ENCODE measurements around the gene GEN1. TPM values are rescaled to one million over a fixed set of nuclear protein-coding genes. Genes with fewer than 3 reads are reported as not detected.

The GEN1 gene
- total and polyA plus RNA-seq, 2 of the 4 experiments (the other 2 are of a cell fraction): 7.9 to 8.3 TPM

- ATAC-seq (ENCODE audit: low read depth) (no peak), DNase-seq (no peak)
- Histone ChIP-seq H2BK5ac (ENCODE audit: low read depth, low read length, poor library complexity, severe bottlenecking) (no peak overlapping the region), H3K27ac (ENCODE audit: insufficient read depth, low read length) (no peak overlapping the region), H2BK120ac (ENCODE audit: low read depth, low read length) (no peak overlapping the region), H3K4me1 (ENCODE audit: control insufficient read depth, insufficient read depth, low read length) (peaks cover 4% of the 10 kb centered on the region), H4K20me1 (ENCODE audit: insufficient read depth, low read length) (no peaks in the 10 kb centered on the region), H4K5ac (ENCODE audit: low read depth, low read length) (no peak overlapping the region), H2AFZ (replicated peaks; ENCODE audit: low read length, poor library complexity) (no peak overlapping the region), H3K9me1 (ENCODE audit: insufficient read depth, low read length) (peaks cover 7% of the 10 kb centered on the region), H3K27me3 (ENCODE audit: control insufficient read depth, insufficient read depth, low read length) (no peaks in the 10 kb centered on the region), H2AK5ac (ENCODE audit: low read depth, low read length) (no peak overlapping the region), H3K9me3 (ENCODE audit: control insufficient read depth, insufficient read depth, low read length) (no peaks in the 10 kb centered on the region), H2BK15ac (ENCODE audit: low read depth, low read length) (no peak overlapping the region), H2BK20ac (ENCODE audit: low read depth, low read length) (no peak overlapping the region), H3K56ac (ENCODE audit: extremely low read depth, insufficient read depth, low read length) (no peak overlapping the region), H3K36me3 (ENCODE audit: control insufficient read depth, insufficient read depth, low read length) (no peaks in the 10 kb centered on the region), H3K4me2 (ENCODE audit: low read depth, low read length) (no peak overlapping the region), H3K79me1 (ENCODE audit: low read depth in 1 of 2, low read length in 2 of 2) (no peaks in the 10 kb centered on the region), H3K18ac (ENCODE audit: low read depth, low read length) (no peak overlapping the region), H4K8ac (ENCODE audit: low read depth in 2 of 2, low read length in 2 of 2) (no peak overlapping the region), H3K23ac (ENCODE audit: low read depth, low read length) (no peak overlapping the region), H3K9ac (ENCODE audit: low read depth, low read length) (no peak overlapping the region), H4K91ac (ENCODE audit: insufficient read depth, low read depth, low read length) (no peak overlapping the region), H3K14ac (replicated peaks; ENCODE audit: low read depth, low read length) (no peak overlapping the region), H3K4me3 (ENCODE audit: insufficient read depth, low read depth, low read length) (no peak overlapping the region), H2AK9ac (replicated peaks; ENCODE audit: low read depth, low read length, poor library complexity) (no peak overlapping the region), H3K4ac (ENCODE audit: low read depth, low read length) (no peak overlapping the region)
- intact Hi-C loops (cut with micrococcal nuclease) (no loop called here), dilution Hi-C loops (cut with HindIII; ENCODE audit: low sequenced_read_pairs, unreplicated experiment) (no loop called here), in situ Hi-C loops (cut with MboI; ENCODE audit: low sequenced_read_pairs) (no loop called here)
- CTCF ChIA-PET: no interaction called here
- POLR2A ChIA-PET (ENCODE audit: unreplicated experiment): no interaction called here
- no peak for TF ChIP-seq RAD21 (IDR thresholded peaks at IDR 0.05; ENCODE audit: low read length)
- no peak for TF ChIP-seq POLR2A (IDR thresholded peaks at IDR 0.05; ENCODE audit: low read depth, low read length)
- TF ChIP-seq FOS (IDR thresholded peaks at IDR 0.05; ENCODE audit: low read depth, low read length): no peak
- no peak for TF ChIP-seq CTCF (conservative IDR thresholded peaks at IDR 0.05; ENCODE audit: low read depth, low read length)
- no peak for TF ChIP-seq MXI1 (IDR thresholded peaks at IDR 0.05; ENCODE audit: borderline replicate concordance, low read depth, low read length)
- no peak for TF ChIP-seq ELK1 (IDR thresholded peaks at IDR 0.05; ENCODE audit: borderline replicate concordance, low read depth, low read length)
- TF ChIP-seq MAFK (IDR thresholded peaks at IDR 0.05; ENCODE audit: low read depth, low read length): no peak
- TF ChIP-seq MAZ (IDR thresholded peaks at IDR 0.05; ENCODE audit: borderline replicate concordance, low read depth, low read length): no peak
- no peak for TF ChIP-seq CHD1 (IDR thresholded peaks at IDR 0.05; ENCODE audit: low read depth, low read length)
- no TSS peak for BruUV-seq (replicated peaks)
- WGBS, 2 experiments (ENCODE audit: extremely low coverage in 2 of 2, insufficient read length in 1 of 2): 67% methylated on average over 1 of the region's 3 CpGs; no CpG with 5 or more reads in 1 of the 2 experiments
These were observed 32.8 kb downstream of the GEN1 start for GRCh38 chr2:17786727-17787126.
